ENCODE results near the gene SF3A2.

Gene SF3A2

DNA sequence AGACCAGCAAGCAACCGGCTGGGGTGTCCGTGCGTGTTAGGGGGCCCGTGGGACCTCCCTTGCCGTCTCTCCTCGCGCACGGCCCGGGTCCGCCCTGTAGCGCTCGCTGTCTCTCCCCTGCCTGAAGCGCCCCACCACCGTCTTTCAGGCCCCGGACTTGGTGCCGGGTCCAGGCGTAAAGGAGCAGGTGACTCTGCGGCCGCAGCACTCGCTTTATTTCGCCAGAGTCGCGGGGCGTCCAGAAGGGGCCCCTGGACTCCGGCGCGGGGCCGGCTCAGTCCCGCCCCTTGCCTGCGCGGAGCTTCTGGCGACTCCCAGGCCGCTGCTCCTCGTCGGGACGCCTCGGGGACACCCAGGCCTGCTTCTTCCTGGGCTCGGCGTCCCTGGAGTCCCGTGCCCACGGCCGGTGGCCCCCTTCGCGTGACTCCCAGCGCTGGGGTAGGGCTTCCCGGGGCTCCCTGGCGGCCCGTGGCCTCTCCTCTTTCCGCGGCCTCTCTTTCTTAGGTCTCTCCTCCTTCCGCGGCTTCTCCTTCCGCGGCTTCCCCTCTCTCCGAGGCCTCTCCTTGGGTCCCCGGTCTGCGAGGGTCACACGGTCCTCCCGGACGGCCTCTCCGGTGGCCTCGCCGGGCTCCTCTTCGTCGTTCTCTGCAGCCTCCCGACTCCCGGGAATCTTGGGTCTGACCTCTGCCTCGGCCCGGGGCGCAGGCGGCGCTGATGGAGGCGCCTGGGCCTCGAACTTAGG lies 15.6 kb downstream of the SF3A2 start:
- Histone ChIP-seq H3K27me3 (ENCODE audit: control insufficient read depth in 3 of 3, insufficient read depth in 3 of 3, low read depth in 1 of 3, low read length in 3 of 3) (peaks cover 2 to 24% (median 3%) of the 10 kb centered on the region in 3 experiments), H2BK5ac (ENCODE audit: low read length) (peak overlapping the region; percentile 24), H2BK12ac (ENCODE audit: low read length) (no peak overlapping the region), H3K4me3 (ENCODE audit: low read length in 2 of 2) (no peak overlapping the region), H3K14ac (ENCODE audit: low read length) (no peak overlapping the region), H4K8ac (ENCODE audit: low read depth, low read length) (no peak overlapping the region), H3K23ac (ENCODE audit: low read depth, low read length, poor library complexity) (peak overlapping the region; percentile 75), H4K91ac (ENCODE audit: low read depth, low read length, poor library complexity) (no peak overlapping the region), H3K79me1 (ENCODE audit: low read depth, low read length) (no peaks in the 10 kb centered on the region), H3K36me3 (replicated peaks in 1 of 2; ENCODE audit: control insufficient read depth in 2 of 2, insufficient read depth in 2 of 2, low read length in 2 of 2) (peaks cover 2 to 31% of the 10 kb centered on the region in 2 donors), H3K4me1 (ENCODE audit: control insufficient read depth in 2 of 2, insufficient read depth in 1 of 2, low read depth in 1 of 2, low read length in 2 of 2) (peaks cover 0 to 12% of the 10 kb centered on the region in 2 donors), H3K9me3 (replicated peaks in 1 of 2; ENCODE audit: control insufficient read depth in 2 of 2, insufficient read depth in 1 of 2, low read depth in 1 of 2, low read length in 2 of 2) (peaks cover 0 to 5% of the 10 kb centered on the region in 2 donors), H2AFZ (ENCODE audit: low read length) (no peak overlapping the region), H2BK15ac (ENCODE audit: low read length) (no peak overlapping the region), H2BK120ac (ENCODE audit: low read depth, low read length) (no peak overlapping the region), H3K27ac (replicated peaks; ENCODE audit: low read length) (no peak overlapping the region), H3K9ac (ENCODE audit: low read depth, low read length, poor library complexity) (no peak overlapping the region), H3K18ac (ENCODE audit: low read length) (peak overlapping the region; percentile 74), H3K4me2 (ENCODE audit: insufficient read depth, low read length, poor library complexity, severe bottlenecking) (no peak overlapping the region), H3K4ac (ENCODE audit: low read length) (no peak overlapping the region), H2AK5ac (ENCODE audit: low read depth, low read length) (peak overlapping the region; percentile 70)
- no peak for DNase-seq (ENCODE audit: low spot score)
- WGBS, 2 donors (ENCODE audit: extremely low coverage in 2 of 2, insufficient read length in 2 of 2, insufficient replicate concordance in 1 of 2) = no CpG with 5 or more reads among the region's 74 CpGs

DNA sequence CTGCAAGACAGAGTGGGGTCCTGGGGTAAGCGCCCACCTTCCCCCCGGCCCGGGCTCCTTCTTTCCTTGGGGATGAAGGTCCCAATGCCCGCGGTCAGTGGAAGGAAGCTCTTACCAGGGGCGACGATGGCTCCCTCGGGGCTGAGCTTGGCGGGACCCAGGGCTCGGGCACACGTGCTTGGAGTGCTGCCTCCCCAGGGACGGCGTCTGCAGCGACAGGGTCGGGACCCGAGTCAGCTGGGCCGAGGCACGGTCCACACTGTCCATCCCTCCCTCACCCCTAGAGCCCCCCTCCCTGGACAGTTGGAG lies 16.1 kb downstream of the SF3A2 start:
- Histone ChIP-seq H2AK5ac (ENCODE audit: low read depth, low read length) (peak overlapping the region; percentile 68), H2BK15ac (ENCODE audit: low read length) (no peak overlapping the region), H3K4ac (ENCODE audit: low read length) (no peak overlapping the region), H3K4me3 (ENCODE audit: low read length in 2 of 2) (no peak overlapping the region), H2BK12ac (ENCODE audit: low read length) (no peak overlapping the region), H2BK5ac (ENCODE audit: low read length) (peak overlapping the region; percentile 24), H4K8ac (ENCODE audit: low read depth, low read length) (peak overlapping the region; percentile 96), H3K4me2 (ENCODE audit: insufficient read depth, low read length, poor library complexity, severe bottlenecking) (peak overlapping the region; percentile 97), H2BK120ac (ENCODE audit: low read depth, low read length) (no peak overlapping the region), H3K27ac (replicated peaks; ENCODE audit: low read length) (no peak overlapping the region), H3K79me1 (ENCODE audit: low read depth, low read length) (no peaks in the 10 kb centered on the region), H3K36me3 (replicated peaks in 1 of 2; ENCODE audit: control insufficient read depth in 2 of 2, insufficient read depth in 2 of 2, low read length in 2 of 2) (peaks cover 0 to 25% of the 10 kb centered on the region in 2 donors), H3K9ac (ENCODE audit: low read depth, low read length, poor library complexity) (peak overlapping the region; percentile 63), H2AFZ (ENCODE audit: low read length) (no peak overlapping the region), H3K14ac (ENCODE audit: low read length) (peak overlapping the region; percentile 82), H3K27me3 (ENCODE audit: control insufficient read depth in 3 of 3, insufficient read depth in 3 of 3, low read depth in 1 of 3, low read length in 3 of 3) (peaks cover 2 to 24% (median 3%) of the 10 kb centered on the region in 3 experiments), H3K23ac (ENCODE audit: low read depth, low read length, poor library complexity) (peak overlapping the region; percentile 75), H3K4me1 (ENCODE audit: control insufficient read depth in 2 of 2, insufficient read depth in 1 of 2, low read depth in 1 of 2, low read length in 2 of 2) (peaks cover 0 to 12% of the 10 kb centered on the region in 2 donors), H3K9me3 (replicated peaks in 1 of 2; ENCODE audit: control insufficient read depth in 2 of 2, insufficient read depth in 1 of 2, low read depth in 1 of 2, low read length in 2 of 2) (peaks cover 0 to 5% of the 10 kb centered on the region in 2 donors), H4K91ac (ENCODE audit: low read depth, low read length, poor library complexity) (no peak overlapping the region), H3K18ac (ENCODE audit: low read length) (peak overlapping the region; percentile 74)
- no peak for DNase-seq (ENCODE audit: low spot score)
- WGBS, 2 donors (ENCODE audit: extremely low coverage in 2 of 2, insufficient read length in 2 of 2, insufficient replicate concordance in 1 of 2) = no CpG with 5 or more reads among the region's 18 CpGs

DNA sequence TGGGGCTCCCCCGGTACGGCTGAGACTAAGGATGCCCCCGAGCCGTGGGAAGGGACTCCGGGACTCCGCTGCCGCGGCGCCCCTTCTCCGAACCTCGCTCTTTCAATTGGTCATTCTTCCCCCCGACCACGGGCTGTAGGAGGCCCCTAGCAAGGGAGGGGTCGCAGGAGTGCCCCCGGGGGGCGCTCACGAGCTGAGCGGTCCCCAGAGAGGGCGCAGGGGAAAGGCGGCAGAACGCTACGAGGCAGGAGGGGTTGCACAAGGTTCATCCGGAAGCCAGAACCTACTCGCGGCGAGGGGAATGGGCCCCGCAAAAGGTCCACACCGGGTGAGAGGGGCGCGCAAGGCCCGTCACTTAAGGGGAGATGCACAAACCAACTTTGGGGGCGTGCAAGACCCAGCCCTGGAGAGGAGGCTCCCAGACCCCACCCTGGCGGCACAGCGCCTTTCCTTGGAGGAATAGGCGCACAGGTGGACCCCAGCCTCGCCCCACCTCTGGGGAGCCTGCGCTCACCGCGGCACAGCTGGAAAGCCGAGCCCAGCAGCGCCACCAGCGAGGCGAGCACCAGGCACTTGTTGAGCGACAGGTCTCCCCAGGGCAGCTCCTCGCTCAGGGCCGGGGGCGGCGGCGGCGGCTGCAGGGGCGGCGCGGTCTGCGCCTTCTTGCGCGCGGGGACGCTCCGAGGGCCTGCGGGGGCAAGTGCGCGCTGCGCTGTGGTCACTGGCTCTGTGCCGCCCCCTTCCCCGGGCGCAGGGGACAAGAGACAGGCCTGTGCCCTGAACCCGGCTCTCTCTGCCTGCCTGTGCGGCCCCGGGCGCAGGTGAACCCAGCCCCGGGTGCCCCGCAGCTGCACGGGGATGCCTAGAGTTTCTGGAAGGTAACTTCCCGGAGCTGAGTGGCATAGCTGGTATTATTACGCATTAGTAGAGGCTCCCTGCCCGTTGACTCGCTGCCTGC lies 16.8 kb downstream of the SF3A2 start:
- Histone ChIP-seq H2AFZ (ENCODE audit: low read length) (no peak overlapping the region), H3K4ac (ENCODE audit: low read length) (no peak overlapping the region), H3K36me3 (replicated peaks in 1 of 2; ENCODE audit: control insufficient read depth in 2 of 2, insufficient read depth in 2 of 2, low read length in 2 of 2) (peaks cover 0 to 23% of the 10 kb centered on the region in 2 donors), H3K4me2 (ENCODE audit: insufficient read depth, low read length, poor library complexity, severe bottlenecking) (peak overlapping the region; percentile 97), H3K4me1 (ENCODE audit: control insufficient read depth in 2 of 2, insufficient read depth in 1 of 2, low read depth in 1 of 2, low read length in 2 of 2) (peaks cover 0 to 12% of the 10 kb centered on the region in 2 donors), H3K27ac (replicated peaks; ENCODE audit: low read length) (no peak overlapping the region), H3K23ac (ENCODE audit: low read depth, low read length, poor library complexity) (peak overlapping the region; percentile 89), H2BK120ac (ENCODE audit: low read depth, low read length) (no peak overlapping the region), H3K9ac (ENCODE audit: low read depth, low read length, poor library complexity) (peak overlapping the region; percentile 78), H3K18ac (ENCODE audit: low read length) (peak overlapping the region; percentile 95), H2BK15ac (ENCODE audit: low read length) (no peak overlapping the region), H4K91ac (ENCODE audit: low read depth, low read length, poor library complexity) (peak overlapping the region; percentile 95), H3K9me3 (replicated peaks in 1 of 2; ENCODE audit: control insufficient read depth in 2 of 2, insufficient read depth in 1 of 2, low read depth in 1 of 2, low read length in 2 of 2) (peaks cover 0 to 5% of the 10 kb centered on the region in 2 donors), H2BK5ac (ENCODE audit: low read length) (peak overlapping the region; percentile 87), H4K8ac (ENCODE audit: low read depth, low read length) (no peak overlapping the region), H3K14ac (ENCODE audit: low read length) (peak overlapping the region; percentile 97), H3K4me3 (ENCODE audit: low read length in 2 of 2) (peak overlapping the region in 1 of 2 donors; percentile 66), H2AK5ac (ENCODE audit: low read depth, low read length) (peak overlapping the region; percentile 61), H3K27me3 (ENCODE audit: control insufficient read depth in 3 of 3, insufficient read depth in 3 of 3, low read depth in 1 of 3, low read length in 3 of 3) (peaks cover 2 to 24% (median 3%) of the 10 kb centered on the region in 3 experiments), H2BK12ac (ENCODE audit: low read length) (peak overlapping the region; percentile 84), H3K79me1 (ENCODE audit: low read depth, low read length) (no peaks in the 10 kb centered on the region)
- no peak for DNase-seq (ENCODE audit: low spot score)
- WGBS, 2 donors (ENCODE audit: extremely low coverage in 2 of 2, insufficient read length in 2 of 2, insufficient replicate concordance in 1 of 2) = no CpG with 5 or more reads among the region's 77 CpGs
